GM10248 (cell line): ENCODE data around the gene DGKE.

Experiments used
- CTCF ChIA-PET: fragments of 300-600 bp; sonication (Branson Sonifier 250); formaldehyde crosslinking; extraction: SDS; loops from one replicate; lab custom pipeline; 2021; ENCODE audit warnings: antibody characterized with exemption; lab: Yijun Ruan, JAX
- POLR2A ChIA-PET: fragments of 350-650 bp; sonication (Branson Sonifier 250); formaldehyde crosslinking; extraction: SDS; loops from one replicate; lab custom pipeline; 2020; ENCODE audit warnings: antibody characterized with exemption; lab: Yijun Ruan, JAX
- DNase-seq: peaks from one replicate; pipeline ENCODE4 v3.0.0; 2012; ENCODE audit errors: extremely low spot score
- CTCF ChIP-seq: IDR thresholded peaks from 2 replicates; pipeline ENCODE4 v1.5.1; 2012; ENCODE audit warnings: mild to moderate bottlenecking, low read depth; ENCODE audit errors: extremely low read depth, missing control alignments, control extremely low read depth

The DGKE gene

GRCh38 chr17:56880133-56880532 lies 46.2 kb downstream of the DGKE start:
- no peak for DNase-seq
- ChIA-PET POLR2A (interaction anchor here (0.6 kb wide), 1 partner anchor 30 kb away, joined by 4 read pairs; no protein-coding TSS in a partner anchor), CTCF (interaction anchor here (1.0 to 2.4 kb wide), 4 partner anchors 9 to 61 kb away, joined by 3 to 8 read pairs (median 6); no protein-coding TSS in a partner anchor)
- TF ChIP-seq CTCF, result no peak

- CTCF ChIA-PET, result interaction anchor here (2.0 to 2.4 kb wide), 3 partner anchors 9 to 61 kb away, joined by 4 to 8 read pairs (median 7); no protein-coding TSS in a partner anchor
- no peak for TF ChIP-seq CTCF
- no peak for DNase-seq
- POLR2A ChIA-PET, result no interaction called here
These were observed 46.6 kb downstream of the DGKE start for GRCh38 chr17:56880571-56880970.

- ChIA-PET POLR2A (interaction anchor here (0.6 kb wide), 1 partner anchor 11 kb away, joined by 3 read pairs; no protein-coding TSS in a partner anchor), CTCF (interaction anchor here (1.1 kb wide), 1 partner anchor 17 kb away, joined by 3 read pairs; no protein-coding TSS in a partner anchor)
- DNase-seq, result no peak
- no peak for TF ChIP-seq CTCF
These were observed 47.8 kb downstream of the DGKE start for GRCh38 chr17:56881685-56882295.

- CTCF ChIA-PET, result interaction anchor here (0.7 to 1.7 kb wide), 2 partner anchors 10 to 12 kb away, joined by 3 to 5 read pairs; no protein-coding TSS in a partner anchor
These were observed 49.7 kb downstream of the DGKE start for GRCh38 chr17:56883616-56884015.

GRCh38 chr17:56884483-56885311 lies 50.7 kb downstream of the DGKE start:
- no peak for TF ChIP-seq CTCF
- ChIA-PET POLR2A (interaction anchor here (0.8 to 1.1 kb wide), 2 partner anchors 9 to 35 kb away, joined by 3 read pairs; no protein-coding TSS in a partner anchor), CTCF (interaction anchor here (0.9 to 1.7 kb wide), 3 partner anchors 9 to 26 kb away, joined by 3 to 5 read pairs (median 3); no protein-coding TSS in a partner anchor)
- DNase-seq, result no peak

More at GRCh38 chr17:56883616-56884015, 49.7 kb downstream of the DGKE start:
- DNase-seq, result no peak
- no peak for TF ChIP-seq CTCF
- POLR2A ChIA-PET, result interaction anchor here (1.1 kb wide), 1 partner anchor 10 kb away, joined by 3 read pairs; no protein-coding TSS in a partner anchor

- TF ChIP-seq CTCF, result no peak
- POLR2A ChIA-PET, result interaction anchor here (0.8 kb wide), 1 partner anchor 36 kb away, joined by 3 read pairs; no protein-coding TSS in a partner anchor
- CTCF ChIA-PET, result interaction anchor here (0.9 to 1.6 kb wide), 3 partner anchors 9 to 26 kb away, joined by 3 to 4 read pairs (median 3); no protein-coding TSS in a partner anchor
- no peak for DNase-seq
These were observed 51.3 kb downstream of the DGKE start for GRCh38 chr17:56885312-56885657.
